Cortex of kidney (tissue), 1 donor: ENCODE results near the gene UTS2.

Experiments used
- DNase-seq: peaks from one replicate; lab custom pipeline; 2025; lab: John Stamatoyannopoulos, UW

The UTS2 gene

DNA sequence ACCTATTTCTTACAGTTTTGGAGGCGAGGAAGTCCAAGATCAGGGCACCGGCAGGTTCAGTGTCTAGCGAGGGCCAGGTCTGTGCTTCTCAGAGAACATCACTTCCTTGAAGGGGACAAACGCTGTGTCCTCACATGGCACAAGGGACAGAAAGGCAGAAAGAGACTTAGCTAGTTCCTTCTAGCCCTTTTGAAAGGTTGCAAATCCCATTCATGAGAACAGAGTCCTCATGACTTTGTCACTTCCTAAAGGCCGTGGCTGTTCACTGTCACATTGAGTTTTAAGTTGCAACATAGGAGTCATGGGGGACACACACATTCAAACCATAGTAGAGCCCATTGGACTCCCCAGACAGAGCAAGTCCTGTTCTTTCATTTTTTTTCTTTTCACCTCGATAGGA, 41.4 kb downstream of the UTS2 start:
- DNase-seq = no peak

DNA sequence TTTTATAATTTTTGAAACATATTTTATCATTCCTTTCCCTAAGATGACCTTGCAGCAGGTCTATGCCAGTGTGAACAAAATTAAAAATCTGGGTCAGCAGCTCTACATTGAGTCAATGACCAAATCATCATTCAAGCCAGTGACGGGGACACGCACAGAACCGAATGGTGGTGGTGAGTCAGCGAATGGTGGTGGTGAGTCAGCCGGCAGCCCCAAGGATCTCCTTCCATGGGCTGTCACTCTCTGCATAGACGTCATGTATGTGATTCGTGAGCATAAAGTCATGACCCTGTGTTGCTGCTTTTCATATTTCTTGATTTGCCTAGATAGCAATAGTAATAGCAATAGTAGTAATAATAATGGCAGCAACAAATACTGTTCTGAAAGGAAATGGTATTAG, 42.5 kb downstream of the UTS2 start:
- DNase-seq = no peak

DNA sequence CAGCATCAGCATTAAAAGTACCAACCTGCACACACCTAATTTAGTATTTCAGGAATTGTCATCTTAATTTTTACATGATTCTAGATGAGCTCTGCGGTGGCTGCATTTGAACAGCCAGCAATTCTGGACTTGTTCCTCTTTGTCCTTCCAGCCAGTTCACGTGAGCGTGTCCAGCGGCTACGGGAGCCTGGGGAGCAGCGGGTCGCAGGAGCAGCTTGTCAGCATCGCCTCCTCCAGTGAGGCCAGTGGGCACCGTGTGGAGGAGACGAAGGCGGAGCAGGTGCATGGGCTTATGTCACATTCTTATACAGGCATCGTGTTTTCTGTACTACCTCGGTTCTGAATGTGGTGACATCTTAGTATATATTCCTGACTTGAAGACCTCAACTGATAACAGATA, 43.1 kb downstream of the UTS2 start:
- DNase-seq = no peak

GRCh38 chr1:7808253-7808844, 44.5 kb downstream of the UTS2 start:
- no peak for DNase-seq

DNA sequence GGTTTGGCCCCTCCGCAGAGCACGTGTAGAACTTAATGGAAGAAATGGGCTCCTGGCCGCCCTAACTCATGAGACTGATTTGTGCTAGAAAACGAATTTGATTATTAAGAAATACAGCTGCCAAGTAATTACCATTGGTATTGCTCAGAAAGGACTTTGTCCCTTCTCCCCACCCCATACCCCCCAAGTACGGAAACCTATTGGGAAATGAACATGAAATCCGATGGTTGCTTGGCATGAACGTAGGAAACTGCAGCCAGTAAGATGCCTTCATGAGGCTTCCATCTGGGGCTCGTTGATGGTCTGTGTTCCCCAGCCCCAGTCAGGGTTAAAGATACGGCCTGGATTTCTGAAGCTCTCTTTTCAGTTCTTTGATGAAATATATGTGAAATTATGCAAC, 47.4 kb downstream of the UTS2 start:
- no peak for DNase-seq
